ENCODE measurements around the gene HAX1.
"Not testable (repeated sequence)": the region's sequence is repeated elsewhere in the genome, so short reads cannot be mapped to it uniquely, and the experiment has no call there.

GRCh38 chr1:154231112-154231511 lies 41.3 kb upstream of the HAX1 start:
- TF ChIP-seq, protein P1, sequence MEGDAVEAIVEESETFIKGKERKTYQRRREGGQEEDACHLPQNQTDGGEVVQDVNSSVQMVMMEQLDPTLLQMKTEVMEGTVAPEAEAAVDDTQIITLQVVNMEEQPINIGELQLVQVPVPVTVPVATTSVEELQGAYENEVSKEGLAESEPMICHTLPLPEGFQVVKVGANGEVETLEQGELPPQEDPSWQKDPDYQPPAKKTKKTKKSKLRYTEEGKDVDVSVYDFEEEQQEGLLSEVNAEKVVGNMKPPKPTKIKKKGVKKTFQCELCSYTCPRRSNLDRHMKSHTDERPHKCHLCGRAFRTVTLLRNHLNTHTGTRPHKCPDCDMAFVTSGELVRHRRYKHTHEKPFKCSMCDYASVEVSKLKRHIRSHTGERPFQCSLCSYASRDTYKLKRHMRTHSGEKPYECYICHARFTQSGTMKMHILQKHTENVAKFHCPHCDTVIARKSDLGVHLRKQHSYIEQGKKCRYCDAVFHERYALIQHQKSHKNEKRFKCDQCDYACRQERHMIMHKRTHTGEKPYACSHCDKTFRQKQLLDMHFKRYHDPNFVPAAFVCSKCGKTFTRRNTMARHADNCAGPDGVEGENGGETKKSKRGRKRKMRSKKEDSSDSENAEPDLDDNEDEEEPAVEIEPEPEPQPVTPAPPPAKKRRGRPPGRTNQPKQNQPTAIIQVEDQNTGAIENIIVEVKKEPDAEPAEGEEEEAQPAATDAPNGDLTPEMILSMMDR (conservative IDR thresholded peaks at IDR 0.05; ENCODE audit: low read depth, low read length), result not testable (repeated sequence)
- not testable (repeated sequence) for TF ChIP-seq EZH2 (IDR thresholded peaks at IDR 0.05; ENCODE audit: borderline replicate concordance, low read depth, low read length, poor library complexity, severe bottlenecking)
